Ammon's horn (tissue), 1 donor: Measurements from ENCODE around the gene LRRC4B.

Source experiments
- DNase-seq: peaks from one replicate; pipeline ENCODE4 v3.0.0-alpha.2; 2016; ENCODE audit warnings: low spot score

LRRC4B gene

DNA sequence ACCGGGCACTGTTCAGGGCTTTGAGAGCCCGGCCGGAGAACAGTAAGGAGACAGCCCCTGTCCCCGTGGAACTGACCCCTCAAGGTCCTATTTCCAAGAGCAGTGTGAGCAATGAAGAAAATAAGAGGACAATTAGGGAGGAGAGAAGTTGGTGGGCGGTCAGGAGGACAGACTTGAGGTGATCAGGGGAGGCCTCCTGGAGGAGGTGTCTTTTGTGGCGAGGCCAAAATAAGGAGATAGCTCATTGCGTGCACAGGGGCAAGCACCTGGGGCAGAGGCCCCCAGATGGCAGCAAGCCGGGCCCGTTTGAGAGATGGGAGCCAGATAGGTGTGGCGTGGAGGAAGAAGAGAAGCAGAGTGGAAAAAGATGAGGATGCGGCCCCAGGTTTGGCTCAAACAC, 2.8 kb upstream of the LRRC4B start:
- DNase-seq, result no peak

DNA sequence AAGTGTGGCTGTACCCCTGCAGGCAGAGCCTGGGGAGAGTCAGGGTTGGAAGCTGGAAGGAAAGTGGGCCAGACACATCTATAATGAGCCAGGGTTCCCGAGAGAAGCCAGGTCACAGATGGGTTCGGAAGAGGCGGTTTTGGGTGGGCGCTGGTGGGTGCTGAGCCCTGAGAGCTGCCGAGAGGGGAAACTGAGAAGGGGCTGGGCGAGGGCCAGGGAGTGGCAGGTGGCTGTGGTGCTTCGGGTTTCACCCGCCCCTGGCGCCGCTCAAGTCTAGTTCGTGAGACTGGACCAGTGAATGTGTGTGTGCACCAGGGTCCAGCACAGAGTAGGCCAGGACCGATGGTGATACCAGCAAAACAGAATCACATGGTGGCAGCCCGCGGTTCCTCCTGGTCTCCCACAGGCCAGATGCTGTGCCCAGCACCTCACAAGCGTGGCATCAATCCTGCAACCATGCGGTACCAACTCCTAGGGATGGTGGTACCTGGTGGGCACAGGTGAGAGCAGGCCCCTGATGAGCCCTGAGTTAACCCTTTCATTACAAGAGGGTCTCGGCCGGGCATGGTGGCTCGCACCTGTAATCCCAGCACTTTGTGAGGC, 1.8 kb upstream of the LRRC4B start:
- no peak for DNase-seq

DNA sequence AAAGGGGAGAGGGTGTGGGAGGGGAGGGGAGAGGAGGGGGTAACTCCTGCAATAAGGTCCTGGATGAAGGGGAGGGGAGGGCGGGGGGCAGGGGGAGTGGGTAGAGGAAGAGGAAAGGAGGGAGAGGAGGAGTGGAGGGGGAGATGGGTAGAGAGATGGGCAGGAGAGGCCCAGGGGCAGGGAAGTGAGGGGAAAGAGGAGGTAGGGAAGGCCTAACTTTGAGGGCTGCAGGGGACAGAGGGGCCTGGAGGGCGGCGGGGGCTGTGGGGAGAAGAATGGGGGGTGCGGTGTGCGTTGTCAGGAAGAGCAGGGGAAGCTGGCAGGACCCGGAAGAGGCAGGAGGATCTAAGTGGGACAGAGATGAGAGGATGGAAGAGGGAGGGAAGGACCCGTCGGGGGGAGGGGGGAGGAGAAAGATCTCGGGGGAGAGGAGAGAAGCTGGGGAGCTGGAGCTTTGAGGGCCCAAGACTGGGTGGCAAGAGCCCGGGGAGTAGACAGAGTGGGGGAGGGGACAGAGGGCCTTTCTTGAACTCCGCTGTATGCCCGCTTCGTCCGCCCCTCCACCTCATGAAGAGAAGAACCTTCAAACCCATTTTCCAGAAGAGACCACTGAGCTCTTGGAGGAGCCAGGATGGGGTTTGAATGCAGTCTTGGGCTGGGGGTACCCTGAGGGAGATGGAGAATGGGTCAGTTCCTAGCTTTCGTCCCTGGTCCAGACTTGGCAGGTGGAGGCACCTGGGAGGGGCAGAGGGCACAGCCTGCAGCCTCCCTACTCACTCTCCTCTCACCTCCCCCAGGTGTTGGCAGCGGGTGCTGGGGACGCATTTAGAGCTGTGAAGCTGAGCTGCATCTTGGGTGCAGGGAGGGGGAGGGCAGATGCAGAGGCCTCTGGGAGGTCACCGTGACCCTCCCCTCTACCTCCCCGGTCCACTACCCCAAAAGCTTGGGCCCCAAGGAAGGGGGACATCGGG, 778 bp upstream of the LRRC4B start:
- no peak for DNase-seq

DNA sequence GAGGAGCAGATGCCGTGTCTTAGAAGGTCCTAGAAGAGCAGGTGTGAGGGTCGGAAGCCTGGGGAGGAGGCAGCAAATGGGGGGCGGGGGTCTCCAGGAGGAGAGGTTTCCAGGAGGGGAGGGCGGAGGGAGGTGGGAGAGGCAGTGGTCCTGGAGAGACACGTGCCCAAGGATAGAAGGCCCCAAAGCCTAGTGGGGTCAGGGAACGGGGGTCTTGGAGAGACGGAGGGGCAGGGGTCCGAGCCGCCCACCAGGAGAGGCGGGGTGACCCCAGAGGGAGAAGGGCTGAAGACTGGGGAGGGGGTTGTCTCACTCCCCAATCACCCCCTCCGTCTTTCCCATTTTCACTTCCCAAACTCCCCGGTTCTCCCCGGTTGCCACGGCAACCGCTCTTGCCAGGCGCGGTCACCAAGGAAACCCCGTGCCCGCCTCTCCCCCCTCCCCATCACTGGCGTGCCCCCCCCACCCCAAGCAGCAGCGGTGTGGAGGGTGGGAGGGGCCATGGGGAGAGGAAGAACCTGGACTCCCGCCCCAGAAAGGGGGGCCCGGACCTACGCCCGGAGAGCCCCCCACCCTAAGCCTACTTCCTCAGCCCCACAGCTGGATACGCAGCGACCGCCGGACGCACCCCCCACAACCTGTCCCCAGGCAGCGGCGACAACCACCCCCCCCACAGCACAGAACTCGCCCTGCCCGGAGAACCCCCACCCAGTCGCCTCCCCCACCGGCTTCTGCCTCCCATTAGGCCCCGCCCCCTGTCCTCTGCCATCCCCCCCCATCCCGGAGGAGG, 988 bp downstream of the LRRC4B start:
- DNase-seq, result peak; percentile 70

DNA sequence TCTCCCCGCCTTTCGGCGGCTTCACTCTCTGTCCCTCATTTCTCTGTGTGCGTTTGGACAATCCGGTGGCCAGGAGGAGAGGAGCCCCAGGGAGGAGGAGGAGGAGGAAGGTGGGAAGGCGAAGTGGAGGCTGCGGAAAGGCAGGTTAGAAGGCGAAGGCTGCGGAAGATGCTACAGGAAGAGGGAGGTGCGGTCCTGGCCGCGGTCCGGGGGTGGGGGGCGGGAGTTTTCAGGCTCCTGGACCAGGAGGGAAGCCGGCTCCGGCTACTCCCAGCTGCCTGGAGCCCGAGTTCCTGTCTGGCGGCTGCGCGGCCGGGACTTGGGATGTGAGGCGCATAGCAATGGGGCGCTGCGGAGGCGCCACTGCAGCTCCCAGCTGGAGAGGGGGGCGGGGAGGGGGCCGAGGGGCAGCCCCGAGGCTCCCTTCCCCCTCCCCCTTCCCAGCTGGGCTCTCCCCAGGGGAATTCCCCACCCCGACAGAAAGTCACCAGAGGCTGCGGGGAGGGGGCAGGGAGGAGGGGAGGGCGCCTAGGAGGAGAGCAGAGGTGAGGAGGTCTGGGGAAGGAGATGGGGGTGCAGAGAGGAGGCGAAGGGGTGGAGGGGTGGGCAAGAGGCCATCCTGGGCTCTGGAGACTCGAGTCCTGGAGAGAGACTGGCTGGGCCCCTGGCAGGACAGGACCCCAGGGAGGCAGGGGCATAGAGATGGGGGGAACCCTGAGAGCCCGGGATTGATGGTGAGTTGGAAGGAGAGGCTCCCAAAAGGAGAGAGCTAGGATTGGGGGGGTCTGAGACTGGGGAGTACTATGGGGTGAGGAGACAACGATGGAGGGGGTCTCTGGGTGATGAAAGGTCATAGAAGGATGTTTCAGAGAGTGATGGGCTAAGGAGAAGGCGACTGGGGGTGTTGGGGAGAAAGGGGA, 2.0 kb downstream of the LRRC4B start:
- peak; percentile 81 for DNase-seq

DNA sequence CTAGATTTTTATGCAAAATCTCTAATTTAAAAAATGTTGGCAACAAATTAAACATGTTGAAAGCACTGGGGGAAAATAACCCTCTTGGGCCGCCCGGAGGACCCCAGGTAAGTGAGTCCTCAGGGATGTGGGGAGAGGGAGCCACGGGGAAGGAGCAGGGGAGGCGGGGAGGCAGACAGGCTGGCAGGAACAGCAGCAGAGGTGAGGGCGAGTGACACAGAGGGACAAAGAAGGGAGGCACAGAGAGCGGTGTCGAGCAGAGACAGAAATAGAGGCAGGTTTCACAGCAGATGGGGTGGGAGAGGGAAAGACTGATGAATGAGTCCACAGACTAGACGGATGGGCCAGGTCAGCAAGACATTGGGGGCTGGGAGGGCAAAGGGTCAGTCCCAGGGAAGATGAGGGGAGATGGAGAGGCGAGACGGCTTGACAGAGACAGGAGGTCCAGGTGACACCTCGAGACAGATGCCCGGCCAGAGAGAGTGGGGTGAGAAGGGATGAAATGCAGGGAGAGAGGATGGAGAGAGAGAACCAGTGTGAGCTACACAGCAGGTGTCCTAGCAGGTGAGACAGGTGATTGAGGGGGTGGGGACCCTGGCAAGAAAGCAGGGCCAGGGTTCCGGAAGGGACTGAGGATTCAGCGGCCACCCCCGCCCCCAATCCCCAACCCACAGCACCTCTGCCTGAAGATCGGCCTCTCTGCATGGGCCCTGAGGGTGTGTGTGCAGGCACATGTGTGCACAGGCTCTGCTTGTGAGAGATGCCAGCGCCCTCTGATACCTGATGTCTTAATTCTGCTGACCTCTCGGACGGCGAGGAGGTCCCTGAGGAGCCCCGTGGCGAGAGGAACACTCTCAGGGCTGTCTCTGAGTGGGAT, 3.8 kb downstream of the LRRC4B start:
- DNase-seq, result no peak

DNA sequence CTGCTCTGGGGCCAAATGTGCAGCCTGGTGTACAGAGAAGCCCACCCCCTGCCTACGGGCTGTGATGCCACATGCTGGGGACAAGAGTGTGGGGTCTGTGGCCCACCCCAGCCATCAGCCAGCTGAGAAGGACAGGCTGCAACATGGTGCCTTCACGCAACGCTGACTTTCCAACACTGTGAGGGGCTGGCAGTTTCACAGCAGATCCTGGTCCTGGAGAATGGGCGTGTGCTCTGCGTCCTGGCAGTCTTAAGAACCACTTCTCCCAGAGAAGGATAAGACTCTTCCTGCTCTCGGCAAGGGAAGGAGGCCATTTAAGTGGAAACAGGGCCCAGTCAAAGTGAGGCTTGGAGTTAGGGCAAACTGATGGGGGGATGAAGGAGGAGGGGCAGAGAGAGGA, 4.6 kb downstream of the LRRC4B start:
- DNase-seq, result no peak

DNA sequence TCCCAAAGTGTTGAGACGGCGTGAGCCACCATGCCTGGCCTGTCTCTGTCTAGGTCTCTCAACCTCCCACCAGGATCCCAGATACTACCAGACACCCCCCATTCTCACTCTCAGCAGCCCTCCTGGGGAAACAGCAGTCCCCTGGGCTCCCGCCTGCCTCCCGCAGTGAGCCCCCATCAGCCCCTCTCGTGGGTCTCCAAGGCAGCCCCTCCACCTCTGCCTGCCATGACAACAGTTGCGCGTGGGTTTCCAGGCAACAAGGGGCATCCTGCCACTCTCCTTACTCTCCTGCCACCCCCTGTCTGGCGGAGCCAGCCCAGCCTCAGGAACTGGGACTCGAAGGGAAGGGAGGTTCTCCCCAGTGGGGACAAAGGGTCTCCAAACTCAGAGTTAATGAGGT, 5.2 kb downstream of the LRRC4B start:
- DNase-seq, result no peak

DNA sequence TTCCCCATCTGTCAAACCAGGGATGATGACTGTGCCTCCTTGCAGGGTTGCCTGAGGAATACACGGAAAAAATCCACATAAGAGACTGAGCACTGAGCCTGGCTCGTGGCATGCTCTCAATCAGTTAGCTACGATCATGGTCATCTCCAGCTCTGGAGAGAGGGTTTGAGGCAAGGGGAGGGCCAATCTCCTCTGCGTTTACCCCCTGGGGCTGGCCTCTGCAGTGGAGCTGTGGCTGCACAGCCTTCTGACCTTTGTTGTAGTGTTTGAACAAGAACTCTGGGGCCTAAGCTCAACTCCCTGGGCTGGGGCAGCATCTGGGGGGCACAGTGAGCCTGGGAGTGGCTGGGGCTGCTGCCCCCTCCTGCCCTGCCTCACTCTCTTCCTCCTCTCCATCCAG, 5.9 kb downstream of the LRRC4B start:
- DNase-seq, result no peak

DNA sequence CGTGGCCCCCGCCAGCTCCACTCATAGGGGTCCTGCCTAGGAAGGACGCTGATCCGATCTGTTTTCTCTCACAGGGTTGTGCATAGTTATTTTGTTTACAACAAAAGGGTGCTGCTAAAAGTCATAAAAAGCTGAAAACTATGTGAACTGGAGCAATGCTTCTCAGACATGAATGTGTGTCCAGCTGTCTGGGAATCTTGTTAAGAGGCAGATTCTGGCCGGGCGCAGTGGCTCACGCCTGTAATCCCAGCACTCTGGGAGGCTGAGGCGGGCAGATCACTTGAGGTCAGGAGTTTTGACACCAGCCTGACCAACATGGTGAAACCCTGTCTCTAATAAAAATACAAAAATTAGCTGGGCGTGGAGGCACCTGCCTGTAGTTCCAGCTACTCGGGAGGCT, 8.6 kb downstream of the LRRC4B start:
- no peak for DNase-seq

DNA sequence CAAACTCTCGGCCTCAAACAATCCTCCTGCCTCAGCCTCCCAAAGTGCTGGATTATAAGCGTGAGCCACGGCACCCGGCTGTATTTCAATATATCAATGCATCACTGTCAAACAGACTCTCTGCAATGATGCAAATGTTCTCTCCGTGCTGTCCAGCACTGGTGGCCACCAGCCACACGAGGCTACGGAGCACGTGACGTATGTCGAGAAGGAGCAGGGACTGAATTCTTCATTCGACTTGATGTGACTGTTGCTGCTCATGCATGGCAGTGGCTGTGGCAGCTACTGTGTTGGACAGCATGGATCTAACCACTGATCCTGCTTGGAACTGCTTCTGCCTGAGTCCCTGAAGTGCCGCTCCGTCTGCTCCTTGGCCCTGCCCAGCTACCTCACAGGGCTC, 9.8 kb downstream of the LRRC4B start:
- no peak for DNase-seq

DNA sequence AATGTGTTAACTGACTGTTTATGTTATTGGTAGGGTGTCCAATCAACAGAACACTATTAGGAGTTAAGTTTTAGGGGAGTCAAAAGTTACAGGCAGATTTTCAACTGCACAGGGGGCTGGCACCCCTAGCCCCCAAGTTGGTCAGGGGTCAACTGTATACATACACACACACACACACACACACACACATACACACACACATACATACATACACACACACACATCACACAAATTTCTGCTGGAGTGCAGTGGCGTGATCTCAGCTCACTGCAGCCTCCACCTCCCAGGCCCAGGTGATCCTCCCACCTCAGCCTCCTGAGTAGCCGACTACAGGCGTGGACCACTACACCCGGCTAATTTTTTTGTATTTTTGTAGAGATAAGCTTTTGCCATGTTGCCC, 10.2 kb downstream of the LRRC4B start:
- DNase-seq, result no peak

DNA sequence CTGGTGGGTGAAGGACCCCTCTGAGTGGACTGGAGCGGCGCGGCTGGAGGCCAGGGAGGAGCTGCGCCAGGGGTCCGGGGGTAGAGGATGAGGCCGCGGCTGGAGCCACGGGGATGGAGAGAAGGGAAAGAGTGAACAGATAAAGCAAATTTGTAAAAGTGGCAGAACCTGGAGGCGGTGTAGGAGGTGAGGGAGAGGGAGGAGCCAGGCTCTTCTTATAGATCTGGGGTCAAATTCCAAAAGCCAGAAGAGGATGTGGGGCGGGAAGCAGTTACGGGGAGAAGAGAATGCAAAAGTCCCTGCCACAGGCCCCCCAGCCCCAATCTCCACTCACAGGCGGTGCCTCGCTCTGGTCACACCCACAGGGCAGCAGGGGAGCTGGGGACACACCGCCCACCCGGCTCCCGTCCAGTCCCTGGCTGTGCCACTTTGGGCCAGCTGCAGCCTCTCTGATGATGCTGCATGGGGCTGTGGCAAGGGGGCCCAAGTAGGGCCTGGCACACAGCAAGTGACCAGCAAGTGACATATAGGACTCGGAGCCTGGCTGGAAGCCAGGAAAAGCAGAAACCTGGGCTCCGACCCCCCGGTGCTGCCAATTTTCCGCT, 11.1 kb downstream of the LRRC4B start:
- DNase-seq, result no peak

DNA sequence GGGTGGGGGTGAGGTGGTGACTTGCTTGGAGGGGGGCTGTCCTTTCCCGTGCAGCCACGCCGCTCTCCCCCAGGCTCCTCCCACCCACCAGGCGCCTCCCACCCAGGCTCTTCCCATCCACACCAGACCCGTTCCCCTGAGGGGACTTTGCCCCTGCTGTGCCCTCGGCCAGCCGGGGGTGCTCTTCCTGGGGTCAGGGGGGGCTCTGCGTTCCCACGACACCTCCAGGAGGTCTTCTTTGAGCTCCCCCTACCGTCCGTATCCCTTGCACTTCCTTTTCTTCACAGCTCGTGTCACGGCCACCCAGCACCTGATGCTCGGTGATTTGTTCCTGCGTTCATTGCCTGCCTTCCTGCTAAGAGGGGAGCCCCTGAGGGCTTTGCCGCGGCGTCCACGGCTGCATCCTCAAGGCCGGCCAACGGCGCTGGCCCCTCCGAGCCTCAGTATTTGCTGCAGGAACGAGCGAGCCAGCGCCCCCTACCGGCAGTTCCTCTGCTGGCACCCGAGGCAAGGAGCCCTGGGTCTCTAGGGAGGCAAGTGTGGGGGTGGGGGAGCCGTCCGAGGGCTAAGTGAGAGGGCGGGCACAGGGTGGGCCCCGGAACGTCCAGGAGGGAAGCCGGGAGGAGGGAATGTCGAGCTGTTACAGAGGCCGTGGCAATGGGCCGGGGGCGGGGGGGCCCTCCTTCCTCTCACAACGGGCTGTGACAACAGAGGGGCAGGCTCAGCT, 11.8 kb downstream of the LRRC4B start:
- peak; percentile 86 for DNase-seq

DNA sequence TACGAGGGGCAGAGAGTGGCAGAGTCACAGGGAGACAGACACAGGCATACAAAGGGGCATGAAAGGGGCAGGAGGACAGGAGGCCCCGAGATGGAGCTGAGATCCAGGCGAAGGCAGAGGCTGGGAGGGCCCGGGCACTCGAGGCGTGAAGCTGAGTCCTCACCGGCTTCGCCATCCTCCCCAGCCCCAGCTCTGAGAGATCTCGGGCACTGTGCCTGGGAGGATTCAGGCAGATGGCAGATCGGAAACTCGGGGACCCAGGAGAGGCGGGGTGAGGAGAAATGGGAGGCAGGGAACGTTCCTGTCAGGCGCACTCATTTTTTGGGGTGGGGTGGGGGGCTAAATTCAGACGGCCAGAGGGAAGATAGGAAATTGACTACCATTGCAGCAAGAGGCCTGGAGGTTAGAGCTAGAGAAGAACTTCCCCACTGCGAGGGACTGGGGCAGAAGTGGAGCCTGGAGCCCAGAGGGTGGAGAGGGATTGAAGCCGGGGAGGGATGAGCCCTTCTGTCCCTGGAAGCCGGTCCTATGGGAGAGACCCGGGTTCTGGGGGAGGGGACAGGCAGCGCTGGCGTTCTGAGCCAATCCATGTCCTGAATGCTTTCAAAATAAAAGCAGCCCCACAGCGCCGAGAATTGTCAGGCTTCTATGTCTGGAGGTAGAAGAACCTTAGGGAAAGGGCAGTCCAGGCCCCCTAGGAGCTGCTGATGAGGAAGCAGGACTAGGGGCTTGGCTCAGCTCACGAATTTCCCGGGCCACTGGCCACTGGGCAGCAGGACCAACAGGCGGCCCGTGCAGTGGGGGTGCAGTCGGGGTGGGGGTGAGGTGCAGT, 12.6 kb downstream of the LRRC4B start:
- no peak for DNase-seq

DNA sequence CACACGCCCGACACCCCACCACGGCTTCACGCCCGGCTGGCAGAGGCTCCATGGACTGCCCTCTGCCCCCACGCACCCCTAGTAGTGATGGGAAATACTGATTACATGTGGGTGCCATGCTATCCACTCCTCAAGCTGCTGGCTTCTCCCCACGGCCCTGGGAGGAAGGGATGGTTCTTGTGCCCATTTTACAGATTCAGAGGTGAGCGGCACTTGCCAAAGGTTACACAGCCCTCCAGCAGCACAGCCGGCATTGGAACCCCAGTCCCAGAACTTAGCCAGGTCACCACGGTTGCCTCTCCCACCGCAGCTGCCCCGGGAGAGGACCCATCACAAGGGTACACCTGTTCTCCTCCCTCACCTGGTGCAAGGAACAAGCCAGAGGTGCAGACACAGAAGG, 13.2 kb downstream of the LRRC4B start:
- DNase-seq, result no peak

DNA sequence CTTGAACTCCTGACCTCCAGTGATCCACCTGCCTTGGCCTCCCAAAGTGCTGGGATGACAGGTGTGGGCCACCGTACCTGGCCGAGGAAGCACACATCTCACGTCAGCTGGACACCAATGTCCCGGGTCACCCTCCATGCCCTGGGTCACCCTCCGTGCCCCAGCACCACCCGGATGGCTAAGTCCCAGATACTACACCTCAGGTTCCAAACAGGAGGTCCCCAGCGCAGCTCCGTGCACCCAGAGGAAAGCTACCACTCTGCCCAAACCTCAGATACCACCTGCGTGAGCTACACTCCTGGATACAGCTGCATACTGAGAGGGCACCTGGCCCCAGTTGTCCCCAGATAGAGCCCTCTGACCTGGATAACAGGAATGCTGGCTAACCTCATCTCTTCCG, 14.0 kb downstream of the LRRC4B start:
- DNase-seq, result no peak

DNA sequence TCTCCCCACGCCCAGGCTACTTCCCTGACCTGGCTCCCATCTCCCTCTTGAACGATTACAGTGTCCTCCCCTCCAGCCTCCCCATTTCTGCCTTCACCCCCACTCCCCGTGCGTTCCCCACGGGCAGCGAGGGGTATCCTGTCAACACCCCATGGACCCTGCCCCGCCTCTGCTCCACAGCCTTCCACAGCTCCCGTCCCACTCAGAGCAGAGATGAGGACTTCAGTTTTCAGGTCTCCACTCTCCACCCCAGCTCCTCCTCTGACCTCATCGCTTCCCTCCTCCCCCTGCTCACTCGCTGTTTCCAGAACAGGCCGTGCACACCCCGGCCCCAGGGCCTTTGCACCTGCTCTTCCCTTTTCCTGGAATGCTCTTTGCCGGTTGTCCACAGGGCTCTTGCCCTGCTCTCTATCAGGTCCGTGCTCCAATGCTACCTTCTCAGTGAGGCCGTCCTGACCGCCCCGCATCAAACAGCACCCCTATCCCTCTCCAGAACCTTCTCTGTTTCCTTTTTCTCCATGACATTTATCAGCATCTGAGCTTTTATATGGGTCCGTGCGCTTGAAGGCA, 15.0 kb downstream of the LRRC4B start:
- DNase-seq, result no peak
